Measurements from ENCODE around the gene AHDC1. TPM values are rescaled to one million over a fixed set of nuclear protein-coding genes. Genes with fewer than 3 reads are reported as not detected.
A peak's percentile ranks its signal among the peaks of the same experiment; 100 is the strongest.

Gene AHDC1
- total and polyA plus RNA-seq, 9 of the 15 experiments (the other 6 are each of a cell fraction or from before 2014, with no cell fraction given) = 0.21 to 36.4 (median 4.7) TPM

DNA sequence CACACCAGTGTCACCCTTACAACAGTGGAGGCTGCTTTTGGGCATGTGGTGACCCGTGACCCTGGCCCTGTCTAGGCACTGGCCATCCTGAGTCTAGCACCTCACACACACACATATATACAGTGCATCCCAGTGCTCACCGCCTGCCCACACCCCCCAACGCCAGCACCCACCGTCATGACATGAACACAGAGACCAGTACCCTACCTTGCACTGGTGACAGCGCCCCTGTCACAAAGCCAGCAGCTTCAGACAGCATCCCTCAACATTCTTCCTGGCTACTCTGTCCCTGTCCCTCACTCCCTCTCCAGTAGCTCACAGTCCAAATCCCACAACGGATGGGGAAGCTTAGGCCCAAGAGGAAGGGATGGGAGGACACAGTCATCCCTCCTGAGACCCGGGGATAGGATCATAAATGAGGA is 27.1 kb downstream of the AHDC1 start:
- Histone ChIP-seq H3K9ac (ENCODE audit: insufficient read depth in 1 of 2, low read depth in 2 of 2, low read length in 2 of 2) (peak overlapping the region in 1 of 2 experiments; percentile 45; a peak in 2 of 4 replicates), H3K4me2 (ENCODE audit: insufficient read depth, low read length) (no peak overlapping the region), H3K9me1 (ENCODE audit: control insufficient read depth, insufficient read depth, low read length) (peaks cover 2% of the 10 kb centered on the region), H3K79me2 (ENCODE audit: control insufficient read depth, insufficient read depth, low read length) (peaks cover 75% of the 10 kb centered on the region), H3K4me3 (no peak overlapping the region), H4K20me1 (replicated peaks; ENCODE audit: control insufficient read depth, insufficient read depth, low read length) (peaks cover 29% of the 10 kb centered on the region), H3K4me1 (replicated peaks in 1 of 2; ENCODE audit: control insufficient read depth in 2 of 2, insufficient read depth in 2 of 2, low read length in 2 of 2) (peaks cover 29 to 43% of the 10 kb centered on the region in 2 experiments), H3K9me3 (replicated peaks; ENCODE audit: control insufficient read depth, insufficient read depth, low read depth, low read length) (no peaks in the 10 kb centered on the region), H3K36me3 (ENCODE audit: control insufficient read depth, insufficient read depth, low read length) (peaks cover 9% of the 10 kb centered on the region; the same call in 1 of the 3 replicates), H3K27me3 (ENCODE audit: control insufficient read depth in 2 of 2, insufficient read depth in 2 of 2, low read length in 2 of 2) (no peaks in the 10 kb centered on the region), H3K27ac (ENCODE audit: extremely low read depth, low read depth, low read length) (no peak overlapping the region), H2AFZ (ENCODE audit: low read depth, low read length) (no peak overlapping the region)
- TF ChIP-seq RBFOX2 (IDR thresholded peaks at IDR 0.05; ENCODE audit: low read depth, low read length) = no peak
- no peak for TF ChIP-seq STAG1 (CRISPR knock-in tag; IDR thresholded peaks at IDR 0.05; ENCODE audit: borderline replicate concordance)
- TF ChIP-seq BRF1 (IDR thresholded peaks at IDR 0.05; ENCODE audit: borderline replicate concordance, extremely low read depth, insufficient read length) = no peak
- no peak for TF ChIP-seq MAFK (IDR thresholded peaks at IDR 0.05; ENCODE audit: low read length)
- TF ChIP-seq, protein P1, sequence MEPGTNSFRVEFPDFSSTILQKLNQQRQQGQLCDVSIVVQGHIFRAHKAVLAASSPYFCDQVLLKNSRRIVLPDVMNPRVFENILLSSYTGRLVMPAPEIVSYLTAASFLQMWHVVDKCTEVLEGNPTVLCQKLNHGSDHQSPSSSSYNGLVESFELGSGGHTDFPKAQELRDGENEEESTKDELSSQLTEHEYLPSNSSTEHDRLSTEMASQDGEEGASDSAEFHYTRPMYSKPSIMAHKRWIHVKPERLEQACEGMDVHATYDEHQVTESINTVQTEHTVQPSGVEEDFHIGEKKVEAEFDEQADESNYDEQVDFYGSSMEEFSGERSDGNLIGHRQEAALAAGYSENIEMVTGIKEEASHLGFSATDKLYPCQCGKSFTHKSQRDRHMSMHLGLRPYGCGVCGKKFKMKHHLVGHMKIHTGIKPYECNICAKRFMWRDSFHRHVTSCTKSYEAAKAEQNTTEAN (CRISPR knock-in tag; IDR thresholded peaks at IDR 0.05) = no peak
- no peak for TF ChIP-seq ZNF3 (CRISPR knock-in tag; IDR thresholded peaks at IDR 0.05)
- TF ChIP-seq, protein P2, sequence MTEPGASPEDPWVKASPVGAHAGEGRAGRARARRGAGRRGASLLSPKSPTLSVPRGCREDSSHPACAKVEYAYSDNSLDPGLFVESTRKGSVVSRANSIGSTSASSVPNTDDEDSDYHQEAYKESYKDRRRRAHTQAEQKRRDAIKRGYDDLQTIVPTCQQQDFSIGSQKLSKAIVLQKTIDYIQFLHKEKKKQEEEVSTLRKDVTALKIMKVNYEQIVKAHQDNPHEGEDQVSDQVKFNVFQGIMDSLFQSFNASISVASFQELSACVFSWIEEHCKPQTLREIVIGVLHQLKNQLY (CRISPR knock-in tag; conservative IDR thresholded peaks at IDR 0.05) = no peak
- TF ChIP-seq MECOM (CRISPR knock-in tag; IDR thresholded peaks at IDR 0.05) = no peak
- no peak for TF ChIP-seq ZNF707 (CRISPR knock-in tag; conservative IDR thresholded peaks at IDR 0.05)
- TF ChIP-seq, protein P3, sequence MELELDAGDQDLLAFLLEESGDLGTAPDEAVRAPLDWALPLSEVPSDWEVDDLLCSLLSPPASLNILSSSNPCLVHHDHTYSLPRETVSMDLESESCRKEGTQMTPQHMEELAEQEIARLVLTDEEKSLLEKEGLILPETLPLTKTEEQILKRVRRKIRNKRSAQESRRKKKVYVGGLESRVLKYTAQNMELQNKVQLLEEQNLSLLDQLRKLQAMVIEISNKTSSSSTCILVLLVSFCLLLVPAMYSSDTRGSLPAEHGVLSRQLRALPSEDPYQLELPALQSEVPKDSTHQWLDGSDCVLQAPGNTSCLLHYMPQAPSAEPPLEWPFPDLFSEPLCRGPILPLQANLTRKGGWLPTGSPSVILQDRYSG (tag; conservative IDR thresholded peaks at IDR 0.05; ENCODE audit: low read depth) = no peak
- intact Hi-C loops (cut with micrococcal nuclease) (no loop called here), in situ Hi-C loops (cut with MboI) (no loop called here)
- POLR2A ChIA-PET = interaction anchor here (0.6 to 1.0 kb wide), 5 partner anchors 9 to 422 kb away, joined by 3 to 5 read pairs (median 3); partner anchors contain the start of gene SLC9A1
- CTCF ChIA-PET (ENCODE audit: low intra/inter-chr PET ratio) = no interaction called here
- FAIRE-seq (peak; percentile 57), DNase-seq (ENCODE audit: extremely low read depth in 1 of 4, low spot score in 3 of 4) (no peak), ATAC-seq (no peak)
- no TSS peak for BruUV-seq (replicated peaks)
- 78% methylated on average over 7 of the region's 7 CpGs for WGBS (ENCODE audit: insufficient coverage, low coverage, missing lambda C conversion rate)

All from K562 (cell line).